Measurements from ENCODE around the gene NARF.

NARF gene

DNA sequence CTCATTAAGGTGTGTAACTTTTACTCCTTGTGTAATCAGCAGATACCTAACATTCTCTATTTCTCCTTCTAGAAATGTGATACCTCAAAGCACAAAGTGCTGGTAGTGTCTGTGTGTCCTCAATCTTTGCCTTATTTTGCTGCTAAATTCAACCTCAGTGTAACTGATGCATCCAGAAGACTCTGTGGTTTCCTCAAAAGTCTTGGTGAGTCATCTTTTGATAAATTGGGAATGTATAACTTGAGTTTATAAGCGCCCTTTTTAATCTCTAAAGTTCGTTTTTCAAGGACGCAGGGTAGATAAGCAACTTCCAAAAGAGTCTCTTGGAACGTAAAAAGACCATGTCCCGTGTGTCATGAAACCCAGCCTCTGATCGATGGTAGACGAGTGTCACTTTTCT lies 10.2 kb downstream of the NARF start:
- no peak for TF ChIP-seq CTCF (IDR thresholded peaks at IDR 0.05; ENCODE audit: insufficient read depth, low read length, poor library complexity, severe bottlenecking)
- DNase-seq (ENCODE audit: extremely low read depth, insufficient read length), result no peak
- Histone ChIP-seq H3K36me3 (ENCODE audit: control insufficient read depth, insufficient read depth, low read length) (peaks cover 21% of the 10 kb centered on the region), H3K27me3 (replicated peaks; ENCODE audit: control insufficient read depth, insufficient read depth, low read length) (no peaks in the 10 kb centered on the region), H3K4me3 (replicated peaks; ENCODE audit: low read depth, low read length) (no peak overlapping the region)

DNA sequence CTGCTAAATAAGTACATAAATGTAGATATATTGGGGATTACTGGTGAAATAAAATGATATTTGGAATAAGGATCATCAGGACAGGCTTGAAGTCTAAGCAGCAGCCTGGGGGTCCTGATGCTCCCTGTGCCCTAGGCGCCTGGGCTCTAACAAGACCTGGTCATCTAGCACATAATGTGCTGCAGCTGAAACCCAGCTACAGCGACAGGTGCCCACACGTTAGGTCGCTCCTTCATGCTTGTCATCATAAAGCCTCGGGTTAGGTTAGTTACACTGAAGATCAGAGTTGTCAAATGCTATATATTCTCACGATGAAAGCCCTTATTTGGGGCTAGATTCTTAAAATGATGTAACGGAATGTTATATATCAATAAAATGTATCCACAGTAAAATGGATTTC lies 11.5 kb downstream of the NARF start:
- no peak overlapping the region for H3K4me3 ChIP-seq (replicated peaks; ENCODE audit: low read depth, low read length)
- no peak for DNase-seq (ENCODE audit: extremely low read depth, insufficient read length)
- TF ChIP-seq CTCF (IDR thresholded peaks at IDR 0.05; ENCODE audit: insufficient read depth, low read length, poor library complexity, severe bottlenecking), result no peak
- peaks cover 15% of the 10 kb centered on the region for H3K36me3 ChIP-seq (ENCODE audit: control insufficient read depth, insufficient read depth, low read length)
- no peaks in the 10 kb centered on the region for H3K27me3 ChIP-seq (replicated peaks; ENCODE audit: control insufficient read depth, insufficient read depth, low read length)

- Histone ChIP-seq H3K27me3 (replicated peaks; ENCODE audit: control insufficient read depth, insufficient read depth, low read length) (no peaks in the 10 kb centered on the region), H3K36me3 (ENCODE audit: control insufficient read depth, insufficient read depth, low read length) (peaks cover 21% of the 10 kb centered on the region), H3K4me3 (replicated peaks; ENCODE audit: low read depth, low read length) (no peak overlapping the region)
- DNase-seq (ENCODE audit: extremely low read depth, insufficient read length), result no peak
- TF ChIP-seq CTCF (IDR thresholded peaks at IDR 0.05; ENCODE audit: insufficient read depth, low read length, poor library complexity, severe bottlenecking), result no peak
Measured at GRCh38 chr17:82474223-82475010, 15.9 kb downstream of the NARF start.

DNA sequence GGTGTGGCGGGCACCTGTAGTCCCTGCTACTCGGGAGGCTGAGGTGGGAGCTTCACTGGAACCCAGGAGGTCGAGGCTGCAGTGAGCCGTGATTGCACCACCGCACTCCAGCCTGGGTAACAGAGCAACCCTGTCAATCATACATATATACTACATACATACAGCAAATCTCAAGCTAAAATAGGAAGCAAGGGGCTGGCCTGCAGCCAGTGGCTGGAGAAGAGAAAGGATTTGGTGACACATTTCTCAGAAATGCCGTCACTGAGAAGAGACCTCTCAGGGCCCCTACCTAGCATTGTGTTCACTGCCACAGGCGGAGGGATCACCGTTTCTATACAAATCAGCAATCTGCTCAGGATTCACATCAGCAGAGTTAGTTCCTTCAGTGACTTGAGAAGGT lies 16.9 kb downstream of the NARF start:
- Histone ChIP-seq H3K36me3 (ENCODE audit: control insufficient read depth, insufficient read depth, low read length) (peaks cover 27% of the 10 kb centered on the region), H3K27me3 (replicated peaks; ENCODE audit: control insufficient read depth, insufficient read depth, low read length) (no peaks in the 10 kb centered on the region), H3K4me3 (replicated peaks; ENCODE audit: low read depth, low read length) (no peak overlapping the region)
- no peak for DNase-seq (ENCODE audit: extremely low read depth, insufficient read length)
- no peak for TF ChIP-seq CTCF (IDR thresholded peaks at IDR 0.05; ENCODE audit: insufficient read depth, low read length, poor library complexity, severe bottlenecking)

GRCh38 chr17:82477934-82478333 lies 19.4 kb downstream of the NARF start:
- Histone ChIP-seq H3K27me3 (replicated peaks; ENCODE audit: control insufficient read depth, insufficient read depth, low read length) (no peaks in the 10 kb centered on the region), H3K4me3 (replicated peaks; ENCODE audit: low read depth, low read length) (no peak overlapping the region), H3K36me3 (ENCODE audit: control insufficient read depth, insufficient read depth, low read length) (peaks cover 33% of the 10 kb centered on the region)
- DNase-seq (ENCODE audit: extremely low read depth, insufficient read length), result no peak
- TF ChIP-seq CTCF (IDR thresholded peaks at IDR 0.05; ENCODE audit: insufficient read depth, low read length, poor library complexity, severe bottlenecking), result no peak

Measured in GM06990 (cell line).